MM.1S (cell line): ENCODE measurements around the gene CRYBB2.
"Not testable (repeated sequence)": the region's sequence is repeated elsewhere in the genome, so short reads cannot be mapped to it uniquely, and the experiment has no call there.

Experiments
- DNase-seq: peaks from one replicate; pipeline ENCODE4 v3.0.0-alpha.2; 2015
- H2AFZ ChIP-seq: fragments of 300-600 bp; sonication (generic); 2 replicates; pipeline ENCODE4 v1.6.0; 2016; ENCODE audit warnings: antibody characterized with exemption, low read length
- H3F3A ChIP-seq: fragments of 300-600 bp; sonication (generic); 2 replicates; pipeline ENCODE4 v1.6.1; 2016; ENCODE audit warnings: mild to moderate bottlenecking, antibody characterized with exemption, low read length, moderate library complexity, mixed read lengths; ENCODE audit not compliant: insufficient read depth
- H3K27ac ChIP-seq: fragments of 300-600 bp; sonication (generic); 2 replicates; pipeline ENCODE4 v1.5.1; 2016; ENCODE audit warnings: mild to moderate bottlenecking, low read length
- H3K27me3 ChIP-seq: fragments of 300-600 bp; sonication (generic); replicated peaks from 2 replicates; pipeline ENCODE4 v1.6.0; 2016; ENCODE audit warnings: low read length; ENCODE audit not compliant: insufficient read depth
- H3K36me3 ChIP-seq: fragments of 300-600 bp; sonication (generic); replicated peaks from 2 replicates; pipeline ENCODE4 v1.6.1; 2016; ENCODE audit warnings: mild to moderate bottlenecking, low read length, mixed read lengths; ENCODE audit not compliant: insufficient read depth
- H3K4me1 ChIP-seq: fragments of 300-600 bp; sonication (generic); 2 replicates; pipeline ENCODE4 v1.6.1; 2016; ENCODE audit warnings: low read length, mixed read lengths
- H3K4me2 ChIP-seq: fragments of 300-600 bp; sonication (generic); 2 replicates; pipeline ENCODE4 v1.6.0; 2016; ENCODE audit warnings: low read depth, low read length
- H3K4me3 ChIP-seq: fragments of 300-600 bp; sonication (generic); 2 replicates; pipeline ENCODE4 v1.5.1; 2016; ENCODE audit warnings: low read length, mixed read lengths
- H3K79me2 ChIP-seq: fragments of 300-600 bp; sonication (generic); 2 replicates; pipeline ENCODE4 v1.6.1; 2016; ENCODE audit warnings: mixed run types, low read length, mixed read lengths
- H3K9ac ChIP-seq: fragments of 300-600 bp; sonication (generic); 2 replicates; pipeline ENCODE4 v1.6.1; 2016; ENCODE audit warnings: low read length, mixed read lengths
- H3K9me2 ChIP-seq: fragments of 300-600 bp; sonication (generic); replicated peaks from 2 replicates; pipeline ENCODE4 v1.6.1; 2016; ENCODE audit warnings: mild to moderate bottlenecking, low read length, mixed read lengths; ENCODE audit not compliant: insufficient read depth
- H3K9me3 ChIP-seq: fragments of 300-600 bp; sonication (generic); replicated peaks from 2 replicates; pipeline ENCODE4 v1.6.1; 2016; ENCODE audit warnings: mild to moderate bottlenecking, low read length, mixed read lengths; ENCODE audit not compliant: insufficient read depth
- H4K20me1 ChIP-seq: fragments of 300-600 bp; sonication (generic); 2 replicates; pipeline ENCODE4 v1.6.1; 2016; ENCODE audit warnings: mild to moderate bottlenecking, low read length, moderate library complexity, mixed read lengths; ENCODE audit not compliant: insufficient read depth
- EZH2 ChIP-seq: fragments of 300-600 bp; sonication (generic); optimal IDR thresholded peaks from 2 replicates; pipeline ENCODE3; 2017; ENCODE audit warnings: low read depth, mild to moderate bottlenecking, antibody characterized with exemption, low read length, mixed read lengths
- EZH2phosphoT487 ChIP-seq: fragments of 300-600 bp; sonication (generic); IDR thresholded peaks from 2 replicates; pipeline ENCODE4 v1.6.1; 2018; ENCODE audit warnings: antibody characterized with exemption, low read length
- TF ChIP-seq, protein P1 (sequence below): fragments of 300-600 bp; sonication (generic); IDR thresholded peaks from 2 replicates; pipeline ENCODE4 v1.5.1; 2016; ENCODE audit warnings: antibody characterized with exemption, low read length, mixed read lengths

Gene CRYBB2

DNA sequence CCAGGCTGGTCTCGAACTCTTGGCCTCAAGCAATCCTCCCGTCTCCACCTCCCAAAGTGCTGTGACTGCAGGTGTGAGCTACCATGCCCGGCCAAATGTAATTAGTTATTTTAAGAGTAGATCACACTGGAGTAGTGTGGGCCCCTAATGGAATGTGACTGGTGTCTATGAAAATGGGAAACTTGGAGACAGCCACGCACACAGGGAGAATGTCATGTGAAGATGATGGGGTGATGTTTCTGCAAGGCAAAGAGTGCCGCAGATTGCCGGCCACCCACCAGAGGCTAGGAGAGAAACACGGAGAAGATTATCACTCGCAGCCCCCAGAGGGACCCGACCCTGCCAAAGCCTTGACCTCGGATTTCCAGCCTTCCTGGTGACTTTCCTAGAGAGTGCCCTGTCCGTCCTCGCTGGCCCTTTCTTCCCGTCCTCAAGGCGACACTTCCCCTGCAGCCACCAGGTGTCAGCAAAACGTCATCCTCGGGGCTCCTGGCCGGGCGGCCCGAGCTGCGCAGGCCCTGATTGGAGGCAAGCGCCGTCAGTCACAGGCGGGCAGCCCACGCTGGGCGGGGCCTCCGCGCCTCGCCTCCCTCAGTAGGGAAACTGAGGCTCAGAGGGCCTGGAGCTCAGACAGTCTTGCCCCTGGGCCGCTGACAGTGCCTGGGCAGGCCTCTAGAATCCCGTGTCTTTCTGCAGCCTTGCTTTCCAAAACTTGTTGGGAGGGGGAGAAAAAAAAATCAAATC lies 16.3 kb downstream of the CRYBB2 start:
- H3K4me2 ChIP-seq: peak overlapping the region; percentile 79
- H3K36me3 ChIP-seq: no peaks in the 10 kb centered on the region
- H4K20me1 ChIP-seq: no peaks in the 10 kb centered on the region
- H3K9ac ChIP-seq: no peak overlapping the region
- DNase-seq: peak; percentile 87
- no peaks in the 10 kb centered on the region for H3K9me2 ChIP-seq
- no peaks in the 10 kb centered on the region for H3K79me2 ChIP-seq
- no peaks in the 10 kb centered on the region for H3K9me3 ChIP-seq
- H3K27me3 ChIP-seq: peaks cover 36% of the 10 kb centered on the region
- peak overlapping the region; percentile 32 for H3K4me3 ChIP-seq
- H3K4me1 ChIP-seq: peaks cover 4% of the 10 kb centered on the region; the same call in 1 of the 2 replicates
- H3F3A ChIP-seq: no peaks in the 10 kb centered on the region
- no peak overlapping the region for H3K27ac ChIP-seq
- peak overlapping the region; percentile 52 for H2AFZ ChIP-seq
- TF ChIP-seq EZH2phosphoT487 (no peak), EZH2 (no peak)
- TF ChIP-seq, protein P1, sequence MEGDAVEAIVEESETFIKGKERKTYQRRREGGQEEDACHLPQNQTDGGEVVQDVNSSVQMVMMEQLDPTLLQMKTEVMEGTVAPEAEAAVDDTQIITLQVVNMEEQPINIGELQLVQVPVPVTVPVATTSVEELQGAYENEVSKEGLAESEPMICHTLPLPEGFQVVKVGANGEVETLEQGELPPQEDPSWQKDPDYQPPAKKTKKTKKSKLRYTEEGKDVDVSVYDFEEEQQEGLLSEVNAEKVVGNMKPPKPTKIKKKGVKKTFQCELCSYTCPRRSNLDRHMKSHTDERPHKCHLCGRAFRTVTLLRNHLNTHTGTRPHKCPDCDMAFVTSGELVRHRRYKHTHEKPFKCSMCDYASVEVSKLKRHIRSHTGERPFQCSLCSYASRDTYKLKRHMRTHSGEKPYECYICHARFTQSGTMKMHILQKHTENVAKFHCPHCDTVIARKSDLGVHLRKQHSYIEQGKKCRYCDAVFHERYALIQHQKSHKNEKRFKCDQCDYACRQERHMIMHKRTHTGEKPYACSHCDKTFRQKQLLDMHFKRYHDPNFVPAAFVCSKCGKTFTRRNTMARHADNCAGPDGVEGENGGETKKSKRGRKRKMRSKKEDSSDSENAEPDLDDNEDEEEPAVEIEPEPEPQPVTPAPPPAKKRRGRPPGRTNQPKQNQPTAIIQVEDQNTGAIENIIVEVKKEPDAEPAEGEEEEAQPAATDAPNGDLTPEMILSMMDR: peak; percentile 87

DNA sequence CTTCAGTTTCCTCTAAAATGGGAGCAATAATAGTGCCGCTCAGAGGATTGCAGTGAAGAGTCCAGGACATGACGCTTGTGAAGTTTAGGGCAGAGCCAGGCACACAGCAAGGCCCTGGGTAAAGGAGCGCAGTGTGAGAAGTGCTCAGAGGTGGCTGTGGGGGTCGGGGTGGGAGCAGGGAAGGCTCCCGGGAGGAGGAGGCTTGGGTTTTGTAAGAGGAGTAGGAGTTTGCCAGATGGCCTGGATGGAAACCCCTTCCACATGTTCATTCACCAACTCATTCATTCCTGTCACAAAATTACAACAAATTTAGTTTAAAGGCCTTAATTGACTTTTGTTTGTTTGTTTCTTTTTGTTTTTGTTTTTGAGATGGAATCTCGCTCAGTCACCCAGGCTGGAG lies 17.0 kb downstream of the CRYBB2 start:
- Histone ChIP-seq H3K4me1 (peaks cover 4% of the 10 kb centered on the region; the same call in 1 of the 2 replicates), H3K79me2 (no peaks in the 10 kb centered on the region), H3K27ac (no peak overlapping the region), H4K20me1 (no peaks in the 10 kb centered on the region), H3K9ac (no peak overlapping the region), H3K36me3 (no peaks in the 10 kb centered on the region), H3F3A (no peaks in the 10 kb centered on the region), H3K27me3 (peaks cover 36% of the 10 kb centered on the region), H3K4me3 (peak overlapping the region; percentile 32), H3K9me3 (no peaks in the 10 kb centered on the region), H3K9me2 (no peaks in the 10 kb centered on the region), H3K4me2 (peak overlapping the region; percentile 79), H2AFZ (peak overlapping the region; percentile 52)
- DNase-seq: no peak
- TF ChIP-seq, protein P1: no peak
- TF ChIP-seq EZH2 (no peak), EZH2phosphoT487 (no peak)

DNA sequence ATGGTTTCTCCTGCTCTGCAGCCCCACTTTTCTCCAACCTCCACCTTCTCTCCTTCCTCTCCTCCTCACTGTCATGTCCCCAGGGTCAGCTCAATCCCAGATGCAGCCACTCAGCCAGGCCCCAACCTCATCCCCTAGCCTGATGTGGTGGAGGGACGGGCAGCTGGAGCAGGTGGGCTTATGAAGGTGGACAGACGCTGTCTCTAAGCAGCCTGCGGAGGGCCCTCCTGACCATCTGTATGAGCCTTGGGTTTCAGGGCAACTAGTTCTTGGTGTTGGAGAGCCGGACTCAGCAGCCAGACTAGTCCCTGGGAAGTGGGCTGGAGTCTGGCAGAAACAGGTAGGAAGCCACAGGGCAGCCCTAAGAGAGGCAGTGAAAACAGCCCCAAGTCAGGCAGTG lies 18.1 kb downstream of the CRYBB2 start:
- H3K79me2 ChIP-seq: no peaks in the 10 kb centered on the region
- TF ChIP-seq EZH2: no peak
- no peak for TF ChIP-seq EZH2phosphoT487
- TF ChIP-seq, protein P1: no peak
- peaks cover 33% of the 10 kb centered on the region for H3K27me3 ChIP-seq
- H4K20me1 ChIP-seq: no peaks in the 10 kb centered on the region
- H3K4me3 ChIP-seq: no peak overlapping the region
- H3K9me2 ChIP-seq: no peaks in the 10 kb centered on the region
- no peak overlapping the region for H3K9ac ChIP-seq
- no peak overlapping the region for H3K4me2 ChIP-seq
- no peak overlapping the region for H3K27ac ChIP-seq
- no peaks in the 10 kb centered on the region for H3K36me3 ChIP-seq
- H2AFZ ChIP-seq: no peak overlapping the region
- no peak for DNase-seq
- no peaks in the 10 kb centered on the region for H3K9me3 ChIP-seq
- H3F3A ChIP-seq: no peaks in the 10 kb centered on the region
- peaks cover 4% of the 10 kb centered on the region; the same call in 1 of the 2 replicates for H3K4me1 ChIP-seq

DNA sequence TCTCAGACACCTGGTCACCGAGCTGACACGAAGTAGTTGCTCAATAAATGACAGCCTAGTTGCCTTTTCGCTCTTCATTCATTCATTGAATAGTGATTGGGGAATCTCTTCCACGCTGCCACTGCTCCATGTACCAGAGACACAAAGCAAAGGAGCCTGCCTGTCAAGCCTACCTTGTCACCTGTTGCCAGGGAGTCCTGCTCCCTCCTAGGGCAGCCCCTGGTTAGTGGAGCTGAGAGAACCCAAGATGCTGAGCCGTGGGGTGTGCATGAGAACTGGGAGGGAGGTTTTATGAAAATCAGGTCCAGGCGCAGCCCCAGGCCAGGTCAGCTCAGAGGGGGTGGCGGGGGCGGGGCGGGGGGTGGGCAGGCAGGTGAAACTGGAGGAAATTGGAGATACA lies 18.6 kb downstream of the CRYBB2 start:
- not testable (repeated sequence) for H2AFZ ChIP-seq, H3K27ac ChIP-seq, H3K36me3 ChIP-seq, H4K20me1 ChIP-seq, H3K9me3 ChIP-seq, H3K4me1 ChIP-seq, H3F3A ChIP-seq, H3K9ac ChIP-seq, H3K9me2 ChIP-seq, H3K4me2 ChIP-seq, H3K79me2 ChIP-seq, DNase-seq, H3K4me3 ChIP-seq
- H3K27me3 ChIP-seq: peaks cover 32% of the 10 kb centered on the region

DNA sequence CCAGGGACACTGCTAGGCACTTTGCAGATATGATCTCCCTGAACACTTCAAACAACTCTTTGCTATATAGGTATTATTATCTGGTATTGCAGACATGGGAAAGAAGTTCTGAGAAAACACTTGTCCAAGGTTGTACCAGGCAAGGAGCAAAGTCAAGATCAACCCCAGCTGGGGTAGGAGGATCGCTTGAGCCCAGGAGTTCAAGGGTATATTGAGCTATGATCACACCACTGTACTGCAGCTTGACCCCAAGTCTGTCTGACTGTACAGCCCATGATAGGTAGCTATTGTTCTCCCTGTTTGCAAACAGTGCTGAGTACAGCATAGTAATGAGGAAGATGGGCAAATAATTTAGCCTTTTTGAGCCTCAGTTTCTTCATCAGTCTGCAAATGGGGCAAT lies 35.7 kb downstream of the CRYBB2 start:
- not testable (repeated sequence) for H2AFZ ChIP-seq, H3K27me3 ChIP-seq, H3K9me2 ChIP-seq, H3F3A ChIP-seq, H3K9ac ChIP-seq, H4K20me1 ChIP-seq, H3K9me3 ChIP-seq, H3K27ac ChIP-seq, DNase-seq, H3K4me1 ChIP-seq, H3K4me3 ChIP-seq, H3K36me3 ChIP-seq, H3K79me2 ChIP-seq, H3K4me2 ChIP-seq
